Smooth muscle cell (in vitro differentiated cells): ENCODE measurements around the gene APCDD1. TPM values are rescaled to one million over a fixed set of nuclear protein-coding genes. Genes with fewer than 3 reads are reported as not detected.

Source experiments
- DNase-seq: peaks from one replicate; lab custom pipeline; 2025; ENCODE audit not compliant: unreplicated experiment; lab: John Stamatoyannopoulos, UW
- H2AFZ ChIP-seq: fragments of 200-600 bp; sonication (generic); 2 replicates; pipeline ENCODE4 v1.6.0; 2016; ENCODE audit warnings: antibody characterized with exemption, low read depth, mild to moderate bottlenecking
- H3F3A ChIP-seq: fragments of 200-600 bp; sonication (generic); 2 replicates; pipeline ENCODE4 v1.6.0; 2017; ENCODE audit warnings: antibody characterized with exemption, low read depth
- H3K27ac ChIP-seq: fragments of 200-600 bp; sonication (generic); 2 replicates; pipeline ENCODE4 v1.5.1; 2016; ENCODE audit warnings: low read depth, mild to moderate bottlenecking
- H3K27me3 ChIP-seq: fragments of 200-600 bp; sonication (generic); 2 replicates; pipeline ENCODE4 v1.6.1; 2016; ENCODE audit warnings: low read depth, mild to moderate bottlenecking
- H3K36me3 ChIP-seq: fragments of 200-600 bp; sonication (generic); 2 replicates; pipeline ENCODE4 v1.5.1; 2016; ENCODE audit warnings: low read depth
- H3K4me1 ChIP-seq: fragments of 200-600 bp; sonication (generic); 2 replicates; pipeline ENCODE4 v1.5.1; 2016; ENCODE audit warnings: low read depth
- H3K4me2 ChIP-seq: fragments of 200-600 bp; sonication (generic); 2 replicates; pipeline ENCODE4 v1.6.0; 2016; ENCODE audit warnings: mild to moderate bottlenecking
- H3K4me3 ChIP-seq: fragments of 200-600 bp; sonication (generic); 2 replicates; pipeline ENCODE4 v1.5.1; 2016; ENCODE audit warnings: mild to moderate bottlenecking
- H3K79me2 ChIP-seq: fragments of 200-600 bp; sonication (generic); 2 replicates; pipeline ENCODE4 v1.6.0; 2016; ENCODE audit warnings: low read depth, mild to moderate bottlenecking
- H3K9ac ChIP-seq: fragments of 200-600 bp; sonication (generic); 2 replicates; pipeline ENCODE4 v1.6.0; 2016; ENCODE audit warnings: low read depth
- H3K9me3 ChIP-seq: fragments of 200-600 bp; sonication (generic); replicated peaks from 2 replicates; pipeline ENCODE4 v1.5.1; 2016; ENCODE audit warnings: low read depth
- H4K20me1 ChIP-seq: fragments of 200-600 bp; sonication (generic); 2 replicates; pipeline ENCODE4 v1.6.0; 2016; ENCODE audit warnings: low read depth
- WGBS: methylation state at CpG from one replicate; pipeline ENCODE4 v1.1.7; 2016; ENCODE audit warnings: low lambda C conversion rate; 5-methylcytosine and 5-hydroxymethylcytosine counted together
- polyA plus RNA-seq: library from polyadenylated mRNA; unstranded; fragments of >200 nt; fragmentation: Nextera tagmentation; extraction: Ambion mirVana; gene quantifications from 2 replicates; pipeline ENCODE4 v1.2.1, GENCODE V29; 2016
- total RNA-seq: library from RNA; depleted of rRNA; stranded (reverse); fragments of >200 nt; gene quantifications from 2 replicates; pipeline ENCODE4 v1.2.3, GENCODE V29; 2014
- TF ChIP-seq, protein P1 (sequence below): fragments of 200-600 bp; sonication (generic); IDR thresholded peaks from 2 replicates; pipeline ENCODE4 v1.5.1; 2017; ENCODE audit warnings: borderline replicate concordance, mild to moderate bottlenecking, antibody characterized with exemption; ENCODE audit not compliant: insufficient read depth, poor library complexity, severe bottlenecking

The APCDD1 gene
- total and polyA plus RNA-seq, 2 experiments from 2014 or later, result 17.3 to 23.1 TPM

DNA sequence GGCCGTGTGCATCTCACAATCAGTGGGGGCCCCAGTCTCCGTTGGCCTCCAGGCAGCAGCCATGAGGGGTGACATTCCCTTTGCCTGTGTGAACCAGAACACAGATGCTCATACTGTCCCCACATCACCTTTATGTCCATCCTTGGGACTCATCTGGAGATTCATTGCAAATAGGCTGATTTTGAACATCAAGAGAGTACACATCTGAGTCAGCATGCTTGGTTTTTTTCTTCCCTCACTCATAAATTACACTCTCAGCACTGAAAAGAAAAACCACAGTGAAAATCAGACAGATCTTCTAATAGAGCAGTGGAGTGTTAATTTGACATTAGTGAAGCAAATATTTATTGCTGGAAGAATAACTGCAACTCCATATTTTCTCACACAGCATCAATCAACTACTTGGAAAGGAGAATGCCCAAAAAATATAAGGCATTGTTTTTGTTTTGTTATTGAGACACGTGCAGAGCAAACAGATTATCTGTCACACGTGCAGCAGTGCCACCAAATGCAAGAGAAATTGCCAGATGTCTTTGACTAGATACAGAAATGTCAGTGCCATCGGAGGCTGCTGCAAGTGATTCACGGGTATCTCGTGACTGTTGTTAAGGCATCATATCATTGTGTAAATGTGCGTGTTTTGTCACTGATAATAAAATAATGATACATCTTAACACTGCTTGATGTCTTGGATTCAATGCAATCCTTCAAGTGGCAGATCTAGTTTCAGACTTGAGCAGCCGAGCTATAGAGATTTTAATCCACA, 10.9 kb downstream of the APCDD1 start:
- Histone ChIP-seq H3K27ac (no peak overlapping the region), H3K4me1 (no peaks in the 10 kb centered on the region)
- WGBS, result 54% methylated on average over 9 of the region's 9 CpGs

DNA sequence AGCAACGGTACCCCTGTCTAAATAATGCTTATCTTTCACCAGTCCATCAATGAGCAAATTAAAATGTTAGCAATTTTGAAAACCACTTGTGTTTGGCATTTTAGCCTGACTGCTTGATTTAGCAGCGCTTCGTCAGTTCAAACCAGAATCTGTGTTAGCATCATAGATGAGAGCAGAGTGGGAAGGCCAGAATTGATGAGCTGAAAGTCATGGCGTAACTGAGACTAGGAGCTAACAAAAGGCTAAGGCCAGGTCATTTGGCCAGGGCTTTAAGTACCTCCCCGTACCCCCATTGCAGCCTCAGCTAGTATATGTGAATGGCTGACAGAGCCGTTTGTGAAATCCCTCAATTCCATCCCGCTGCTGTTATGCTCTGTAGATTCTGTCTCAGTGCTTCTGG, 16.0 kb downstream of the APCDD1 start:
- Histone ChIP-seq H3K9ac (no peak overlapping the region), H4K20me1 (no peaks in the 10 kb centered on the region), H3K79me2 (no peaks in the 10 kb centered on the region), H3F3A (no peaks in the 10 kb centered on the region), H3K4me1 (no peaks in the 10 kb centered on the region), H3K36me3 (no peaks in the 10 kb centered on the region), H2AFZ (no peak overlapping the region), H3K9me3 (no peaks in the 10 kb centered on the region), H3K4me3 (no peak overlapping the region), H3K4me2 (no peak overlapping the region), H3K27ac (no peak overlapping the region), H3K27me3 (no peaks in the 10 kb centered on the region)
- DNase-seq, result no peak
- 96% methylated on average over 7 of the region's 7 CpGs for WGBS
- TF ChIP-seq, protein P1, sequence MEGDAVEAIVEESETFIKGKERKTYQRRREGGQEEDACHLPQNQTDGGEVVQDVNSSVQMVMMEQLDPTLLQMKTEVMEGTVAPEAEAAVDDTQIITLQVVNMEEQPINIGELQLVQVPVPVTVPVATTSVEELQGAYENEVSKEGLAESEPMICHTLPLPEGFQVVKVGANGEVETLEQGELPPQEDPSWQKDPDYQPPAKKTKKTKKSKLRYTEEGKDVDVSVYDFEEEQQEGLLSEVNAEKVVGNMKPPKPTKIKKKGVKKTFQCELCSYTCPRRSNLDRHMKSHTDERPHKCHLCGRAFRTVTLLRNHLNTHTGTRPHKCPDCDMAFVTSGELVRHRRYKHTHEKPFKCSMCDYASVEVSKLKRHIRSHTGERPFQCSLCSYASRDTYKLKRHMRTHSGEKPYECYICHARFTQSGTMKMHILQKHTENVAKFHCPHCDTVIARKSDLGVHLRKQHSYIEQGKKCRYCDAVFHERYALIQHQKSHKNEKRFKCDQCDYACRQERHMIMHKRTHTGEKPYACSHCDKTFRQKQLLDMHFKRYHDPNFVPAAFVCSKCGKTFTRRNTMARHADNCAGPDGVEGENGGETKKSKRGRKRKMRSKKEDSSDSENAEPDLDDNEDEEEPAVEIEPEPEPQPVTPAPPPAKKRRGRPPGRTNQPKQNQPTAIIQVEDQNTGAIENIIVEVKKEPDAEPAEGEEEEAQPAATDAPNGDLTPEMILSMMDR, result no peak

More for the DNA sequence above, 10.9 kb downstream of the APCDD1 start:
- H3K4me2 ChIP-seq, result no peak overlapping the region
- H3K36me3 ChIP-seq, result no peaks in the 10 kb centered on the region
- H3K9me3 ChIP-seq, result no peaks in the 10 kb centered on the region
- TF ChIP-seq, protein P1, result no peak
- H3F3A ChIP-seq, result no peaks in the 10 kb centered on the region
- peaks cover 19% of the 10 kb centered on the region for H3K79me2 ChIP-seq
- no peaks in the 10 kb centered on the region for H4K20me1 ChIP-seq
- no peak overlapping the region for H3K4me3 ChIP-seq
- no peak overlapping the region for H3K9ac ChIP-seq
- no peak overlapping the region for H2AFZ ChIP-seq
- H3K27me3 ChIP-seq, result no peaks in the 10 kb centered on the region
- no peak for DNase-seq

DNA sequence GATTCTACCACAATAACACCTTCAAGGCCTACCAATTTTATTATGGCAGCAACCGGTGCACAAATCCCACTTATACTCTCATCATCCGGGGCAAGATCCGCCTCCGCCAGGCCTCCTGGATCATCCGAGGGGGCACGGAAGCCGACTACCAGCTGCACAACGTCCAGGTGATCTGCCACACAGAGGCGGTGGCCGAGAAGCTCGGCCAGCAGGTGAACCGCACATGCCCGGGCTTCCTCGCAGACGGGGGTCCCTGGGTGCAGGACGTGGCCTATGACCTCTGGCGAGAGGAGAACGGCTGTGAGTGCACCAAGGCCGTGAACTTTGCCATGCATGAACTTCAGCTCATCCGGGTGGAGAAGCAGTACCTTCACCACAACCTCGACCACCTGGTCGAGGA, 17.1 kb downstream of the APCDD1 start:
- Histone ChIP-seq H3K4me2 (no peak overlapping the region), H3K79me2 (no peaks in the 10 kb centered on the region), H3F3A (no peaks in the 10 kb centered on the region), H3K4me1 (no peaks in the 10 kb centered on the region), H3K27me3 (no peaks in the 10 kb centered on the region), H3K36me3 (no peaks in the 10 kb centered on the region), H3K27ac (no peak overlapping the region), H3K9ac (no peak overlapping the region), H3K4me3 (no peak overlapping the region), H3K9me3 (no peaks in the 10 kb centered on the region), H4K20me1 (no peaks in the 10 kb centered on the region), H2AFZ (no peak overlapping the region)
- TF ChIP-seq, protein P1, result no peak
- WGBS, result 98% methylated on average over 22 of the region's 22 CpGs
- no peak for DNase-seq

DNA sequence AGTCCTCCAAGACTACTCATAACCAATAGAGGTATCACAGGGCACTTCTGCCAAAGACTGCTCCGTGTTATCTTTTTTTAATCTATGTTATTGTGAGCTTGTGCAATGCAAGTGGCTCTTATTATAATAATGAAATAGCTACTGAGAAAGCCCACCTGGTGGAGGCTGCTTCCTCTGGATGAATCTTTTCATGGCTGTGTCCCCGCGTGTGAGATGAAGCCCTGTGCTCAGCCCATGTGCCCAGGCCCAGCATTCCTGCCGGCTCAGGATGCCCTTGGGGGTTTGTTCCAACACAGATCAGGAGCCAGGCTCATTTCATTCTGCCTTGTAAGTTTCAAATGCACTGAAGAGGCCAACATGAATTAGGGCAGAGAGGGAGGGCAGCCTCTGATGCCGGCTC, 18.7 kb downstream of the APCDD1 start:
- TF ChIP-seq, protein P1, result no peak
- Histone ChIP-seq H3K36me3 (no peaks in the 10 kb centered on the region), H3K27ac (no peak overlapping the region), H3K9ac (no peak overlapping the region), H3K4me2 (no peak overlapping the region), H4K20me1 (no peaks in the 10 kb centered on the region), H3K79me2 (no peaks in the 10 kb centered on the region), H3K4me1 (no peaks in the 10 kb centered on the region), H3K9me3 (no peaks in the 10 kb centered on the region), H3F3A (no peaks in the 10 kb centered on the region), H3K4me3 (no peak overlapping the region), H3K27me3 (no peaks in the 10 kb centered on the region), H2AFZ (no peak overlapping the region)
- DNase-seq, result no peak
- WGBS, result 93% methylated on average over 5 of the region's 5 CpGs
